HG03103 (cell line): Measurements from ENCODE around the gene SEPTIN8.

Source experiments
- ATAC-seq: cut with Tn5 transposase; IDR thresholded peaks from one replicate; pipeline ENCODE4 v1.9.1; 2021; ENCODE audit warnings: low read depth; ENCODE audit not compliant: unreplicated experiment

The SEPTIN8 gene

DNA sequence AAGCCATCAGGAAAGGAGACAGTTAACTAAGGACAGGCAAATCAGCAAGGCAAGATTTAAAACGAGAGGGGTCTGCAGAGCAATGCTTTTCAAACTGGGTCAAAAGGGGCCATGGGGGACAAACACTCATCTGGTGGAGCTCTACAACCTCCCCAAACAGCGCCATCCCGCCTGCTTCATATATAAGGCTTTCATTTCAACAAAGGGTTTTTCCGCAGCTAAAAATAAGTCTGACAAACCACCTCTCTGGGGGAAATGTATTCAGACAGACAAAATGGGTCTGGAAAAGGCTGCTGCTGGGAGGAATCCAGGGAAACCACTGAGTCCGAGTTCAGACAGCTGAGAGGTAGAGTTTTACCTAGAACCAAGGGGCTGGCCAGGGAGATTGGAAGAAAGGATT lies 8.3 kb upstream of the SEPTIN8 start:
- ATAC-seq = no peak

DNA sequence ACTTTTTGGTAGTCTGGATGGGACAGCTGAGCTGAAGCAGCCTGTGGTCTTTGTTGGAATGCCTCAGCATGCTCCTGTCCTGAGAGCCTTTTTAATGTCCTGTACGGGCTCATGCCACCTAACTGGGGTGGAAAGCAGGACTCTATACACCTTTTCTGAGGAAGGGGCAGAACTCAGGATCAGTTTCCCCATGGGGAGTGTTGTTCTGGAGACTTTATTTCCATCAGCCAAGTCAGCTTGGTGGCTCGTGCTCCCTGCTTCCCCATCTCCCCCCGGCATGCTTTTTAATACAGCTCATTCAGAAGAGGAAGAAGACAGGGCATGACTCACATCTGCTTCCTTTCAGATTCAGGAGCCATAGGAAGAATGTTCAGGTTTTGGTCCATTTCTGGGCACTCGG lies 5.1 kb upstream of the SEPTIN8 start:
- ATAC-seq = no peak

DNA sequence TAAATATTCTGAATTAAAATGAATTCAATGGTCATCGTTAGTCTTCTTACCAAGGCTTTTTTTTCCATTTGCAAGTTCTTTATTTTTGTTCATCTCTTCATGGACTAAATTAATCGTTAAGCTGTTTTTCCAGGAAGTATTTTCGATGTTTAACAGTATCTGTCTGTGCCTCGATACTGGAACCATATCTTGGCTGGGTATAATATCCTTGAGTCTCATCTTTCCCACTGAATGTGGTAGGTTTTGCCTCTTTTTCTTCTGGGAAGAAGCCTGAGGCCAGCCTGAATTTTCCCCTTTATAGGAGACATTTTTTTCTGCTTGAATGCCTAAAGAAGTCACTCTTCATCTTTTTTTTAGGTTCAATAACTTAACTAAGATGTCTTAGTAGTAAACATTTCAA lies 4.0 kb upstream of the SEPTIN8 start:
- ATAC-seq = no peak

DNA sequence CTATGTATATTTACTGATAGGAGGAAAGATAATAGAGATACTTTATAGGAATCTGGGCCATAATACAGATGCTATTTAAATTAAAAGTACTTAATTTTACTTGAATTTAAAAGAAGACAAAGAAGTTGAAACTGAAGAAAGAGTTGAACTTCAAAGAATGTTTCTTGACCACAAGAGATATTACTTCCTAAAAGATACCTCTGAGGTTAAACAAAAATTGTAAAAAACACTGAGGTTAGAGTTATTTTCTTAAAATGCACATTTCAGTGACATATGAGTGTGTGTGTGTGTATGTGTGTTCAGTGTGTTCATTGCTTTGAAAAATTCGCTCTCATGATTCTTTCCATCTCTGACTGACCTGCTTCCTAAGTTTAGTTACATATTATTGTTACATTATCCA lies 3.5 kb upstream of the SEPTIN8 start:
- no peak for ATAC-seq

DNA sequence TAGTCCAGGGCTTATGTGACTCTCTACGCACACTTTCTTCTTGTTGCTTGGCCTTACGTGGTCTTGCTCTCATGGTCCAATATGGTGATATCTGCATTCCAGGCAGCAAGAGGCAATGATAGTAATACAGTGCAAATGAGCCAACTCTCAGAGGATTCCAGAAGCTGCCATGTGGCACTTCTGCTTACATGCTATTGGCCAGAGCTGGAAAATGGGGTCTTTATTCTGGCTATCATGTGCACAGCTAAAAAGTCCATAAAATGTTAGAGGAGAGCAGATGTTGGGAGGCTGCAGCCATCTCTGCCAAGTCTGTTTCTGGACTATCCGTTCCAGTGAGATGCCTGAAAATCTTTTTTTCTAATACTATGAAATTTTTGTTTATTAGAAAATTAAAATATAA lies 2.9 kb upstream of the SEPTIN8 start:
- no peak for ATAC-seq

DNA sequence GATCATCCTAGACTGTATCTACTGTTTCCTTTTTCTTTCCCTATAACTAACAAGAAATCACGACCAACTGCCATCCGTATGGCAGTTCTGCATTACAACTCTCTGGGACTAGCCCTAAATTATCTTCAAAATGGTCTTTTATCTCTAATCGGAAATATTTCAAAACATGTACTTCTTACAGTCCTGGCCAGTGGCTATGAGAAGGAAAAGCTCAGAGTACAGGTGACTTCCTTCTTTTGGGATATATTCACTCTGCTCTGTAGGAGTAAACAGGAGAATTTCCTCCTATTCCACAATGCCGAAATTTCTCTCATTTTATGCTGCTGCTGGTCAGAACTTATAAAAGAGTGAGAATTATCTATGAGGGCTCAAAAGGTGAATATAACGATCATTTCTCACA lies 1.8 kb upstream of the SEPTIN8 start:
- no peak for ATAC-seq

DNA sequence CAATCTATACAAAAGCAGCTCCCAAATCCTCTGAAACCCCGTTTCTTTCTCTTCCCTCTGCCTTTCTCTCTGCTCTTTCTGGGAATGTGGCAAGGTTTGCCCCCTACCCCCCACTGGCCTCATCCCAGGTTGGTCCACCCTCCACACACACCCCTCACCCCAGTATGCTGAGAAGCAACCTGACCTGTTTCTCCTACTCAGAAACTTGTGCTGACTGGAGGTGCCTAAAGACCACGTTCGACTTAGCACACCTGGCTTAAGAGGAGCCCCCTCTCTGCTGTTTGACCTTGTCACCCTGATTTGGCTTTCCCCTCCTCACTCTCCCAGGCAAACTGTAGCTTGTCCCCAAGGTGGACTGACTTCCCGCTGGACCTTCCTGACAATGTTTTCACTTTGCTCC lies 1.1 kb upstream of the SEPTIN8 start:
- ATAC-seq = no peak

DNA sequence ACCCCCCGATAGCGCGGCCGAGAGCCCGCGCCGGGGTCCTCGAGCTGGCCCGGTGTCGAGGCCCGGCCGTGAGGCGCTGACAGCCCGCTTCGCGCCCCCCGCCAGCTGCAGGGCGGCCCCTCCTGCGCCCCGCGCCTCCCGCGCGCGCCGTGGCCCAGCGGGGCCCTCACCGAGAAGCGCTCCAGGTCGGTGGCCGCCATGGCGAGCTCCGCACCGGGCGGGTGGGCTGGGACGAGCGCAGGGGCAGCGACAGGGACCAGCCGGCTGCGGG lies 166 bp downstream of the SEPTIN8 start:
- no peak for ATAC-seq

DNA sequence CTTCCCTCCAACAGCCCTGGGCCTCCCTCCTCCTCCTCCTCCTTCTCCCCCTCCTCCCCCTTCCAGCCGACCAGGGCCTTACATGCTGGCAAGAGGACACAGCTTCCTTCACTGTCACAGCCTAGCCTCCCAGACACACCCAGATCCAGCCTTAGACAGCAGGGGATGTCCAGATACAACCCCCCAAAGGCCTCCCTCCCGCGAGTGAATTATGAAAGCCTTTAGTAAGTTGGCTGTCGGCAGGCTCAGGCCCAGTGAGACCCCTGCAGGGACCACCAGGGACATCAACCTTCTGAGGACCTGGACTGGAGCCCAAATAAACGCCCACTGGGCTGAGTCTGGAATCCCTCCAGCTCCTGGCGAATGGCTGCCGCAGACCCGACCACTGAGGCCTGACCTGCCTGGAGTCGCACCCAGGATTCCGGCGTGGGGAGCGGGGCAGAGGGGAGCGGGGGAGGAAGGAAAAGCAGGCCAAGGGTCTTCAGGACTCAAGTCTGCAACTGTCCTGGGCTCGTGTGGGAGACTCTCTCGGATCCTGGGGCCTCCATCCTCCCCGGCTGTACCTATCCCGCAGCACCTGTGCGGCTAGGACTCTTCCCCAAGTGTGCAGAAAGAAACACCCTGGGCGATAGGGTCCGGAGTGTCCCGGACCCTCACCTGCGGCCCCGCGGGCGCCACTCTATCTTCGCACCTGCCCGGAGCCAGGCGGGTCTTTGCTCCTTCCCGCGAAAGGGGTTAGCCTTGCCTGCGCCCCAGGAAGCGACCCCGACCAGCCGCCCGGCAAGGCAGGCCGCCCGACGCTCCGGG lies 705 bp downstream of the SEPTIN8 start:
- ATAC-seq = no peak

DNA sequence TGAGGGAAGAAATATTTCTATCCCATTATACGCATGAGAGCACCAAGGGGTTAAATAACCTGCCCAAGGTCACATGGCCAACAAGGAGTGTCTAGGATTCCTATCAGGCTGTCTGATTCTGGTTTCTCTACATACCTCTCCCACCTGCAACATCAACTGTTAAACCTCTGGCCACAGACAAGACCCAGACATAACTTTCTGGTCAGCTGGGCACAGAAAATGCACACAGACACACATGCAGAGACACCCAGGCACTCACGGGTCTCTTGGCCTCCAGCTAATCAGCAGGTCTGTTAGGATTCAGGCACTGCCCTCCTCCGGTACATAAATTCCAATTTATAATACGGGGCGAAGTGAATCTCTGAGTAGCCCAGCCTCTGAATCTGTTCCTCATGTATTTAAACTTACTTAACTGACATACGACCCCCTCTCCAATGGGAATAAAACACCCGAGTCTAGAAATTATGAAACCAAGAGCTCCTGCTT lies 1.5 kb downstream of the SEPTIN8 start:
- no peak for ATAC-seq

DNA sequence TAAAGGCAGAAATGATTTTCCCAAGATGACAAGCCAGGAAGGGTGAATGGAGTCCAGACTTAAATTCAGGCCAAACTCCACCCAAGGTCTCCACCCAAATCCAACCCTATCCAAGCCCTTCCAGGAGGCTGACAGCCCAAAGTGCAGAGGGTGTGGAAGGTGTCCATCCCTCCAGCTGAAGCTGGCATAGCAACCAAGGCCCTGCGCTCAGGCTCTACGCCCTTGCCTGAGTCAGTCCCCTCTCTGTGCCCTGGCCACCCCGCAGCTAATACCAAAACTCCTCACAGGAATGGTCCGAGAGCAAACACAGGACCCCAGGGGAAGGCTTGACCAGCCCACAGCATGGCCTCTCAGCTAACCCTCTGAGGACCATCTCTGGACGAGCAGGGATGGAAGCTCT lies 2.1 kb downstream of the SEPTIN8 start:
- ATAC-seq = no peak

DNA sequence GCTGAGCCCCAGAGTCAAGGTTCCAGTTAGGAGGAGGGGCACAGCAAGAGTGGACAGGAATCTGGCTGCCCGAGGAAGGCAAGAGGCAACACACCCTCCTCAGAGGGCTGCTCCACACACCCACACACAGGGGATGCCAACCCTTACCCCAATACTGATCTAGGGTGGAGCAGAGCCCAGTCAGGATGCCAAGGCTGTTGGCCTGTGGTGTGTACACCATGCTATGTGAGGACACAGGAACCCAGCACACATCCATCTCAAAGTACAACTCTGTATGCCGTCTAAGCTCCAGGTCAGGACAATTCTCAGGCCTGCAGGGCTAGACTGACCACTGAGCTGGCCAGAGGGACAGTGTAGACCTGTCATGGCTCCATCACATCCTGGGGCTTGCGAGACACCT lies 2.6 kb downstream of the SEPTIN8 start:
- no peak for ATAC-seq

DNA sequence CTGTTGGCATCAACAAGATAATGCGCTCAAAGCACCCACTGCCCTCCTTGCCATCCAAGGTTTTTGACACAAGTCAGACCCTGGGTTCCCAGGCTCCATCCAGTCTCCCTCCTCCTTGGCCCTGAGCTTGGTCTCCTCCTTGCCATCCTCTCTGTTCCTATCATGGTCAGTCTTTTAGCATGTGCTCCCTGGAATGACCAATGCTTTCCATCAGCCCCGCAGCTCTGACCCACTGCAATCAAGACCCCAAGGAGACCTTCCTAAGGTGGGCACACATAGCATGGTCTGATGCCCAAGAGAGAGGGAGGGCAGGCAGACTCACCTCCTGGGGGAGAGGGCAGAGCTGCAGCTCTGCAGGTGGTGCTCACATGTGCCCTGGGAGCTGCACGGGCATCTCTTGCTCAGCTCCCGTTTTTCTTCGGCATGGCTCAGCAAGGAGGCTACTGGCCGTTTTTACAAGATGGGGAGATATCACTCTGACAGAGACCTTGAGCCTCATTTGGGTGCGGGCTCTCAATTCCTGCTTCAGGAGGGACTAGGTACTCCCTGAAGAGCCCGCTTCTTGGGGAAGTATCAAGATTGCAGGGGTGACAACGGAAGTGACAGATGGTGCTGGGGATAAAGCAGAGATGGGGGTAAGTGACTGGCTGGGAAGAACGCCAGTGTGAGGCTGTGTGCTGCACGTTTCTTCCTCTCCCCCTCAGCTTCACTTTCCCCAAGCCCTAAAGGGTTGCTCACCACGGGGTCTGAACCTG lies 3.3 kb downstream of the SEPTIN8 start:
- ATAC-seq = no peak

DNA sequence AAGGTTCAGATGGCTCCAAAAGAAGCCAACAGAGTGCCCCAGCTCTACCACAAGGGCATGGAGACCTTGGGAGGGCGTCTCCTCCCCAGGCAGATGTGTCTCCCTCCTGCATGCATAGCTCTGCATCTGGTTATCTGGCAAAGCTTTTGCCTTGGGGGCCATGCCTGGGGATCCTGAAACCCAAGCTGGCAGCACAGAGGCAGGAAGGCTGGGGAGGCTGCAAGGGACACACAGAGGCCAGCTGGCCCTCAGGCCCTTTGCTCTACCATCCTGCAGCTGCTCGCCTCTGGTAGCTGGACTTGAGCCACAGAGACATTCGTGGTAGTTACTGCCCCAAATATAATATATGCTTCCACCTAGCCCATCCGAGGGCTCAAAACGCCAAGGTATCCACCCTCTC lies 3.9 kb downstream of the SEPTIN8 start:
- no peak for ATAC-seq

DNA sequence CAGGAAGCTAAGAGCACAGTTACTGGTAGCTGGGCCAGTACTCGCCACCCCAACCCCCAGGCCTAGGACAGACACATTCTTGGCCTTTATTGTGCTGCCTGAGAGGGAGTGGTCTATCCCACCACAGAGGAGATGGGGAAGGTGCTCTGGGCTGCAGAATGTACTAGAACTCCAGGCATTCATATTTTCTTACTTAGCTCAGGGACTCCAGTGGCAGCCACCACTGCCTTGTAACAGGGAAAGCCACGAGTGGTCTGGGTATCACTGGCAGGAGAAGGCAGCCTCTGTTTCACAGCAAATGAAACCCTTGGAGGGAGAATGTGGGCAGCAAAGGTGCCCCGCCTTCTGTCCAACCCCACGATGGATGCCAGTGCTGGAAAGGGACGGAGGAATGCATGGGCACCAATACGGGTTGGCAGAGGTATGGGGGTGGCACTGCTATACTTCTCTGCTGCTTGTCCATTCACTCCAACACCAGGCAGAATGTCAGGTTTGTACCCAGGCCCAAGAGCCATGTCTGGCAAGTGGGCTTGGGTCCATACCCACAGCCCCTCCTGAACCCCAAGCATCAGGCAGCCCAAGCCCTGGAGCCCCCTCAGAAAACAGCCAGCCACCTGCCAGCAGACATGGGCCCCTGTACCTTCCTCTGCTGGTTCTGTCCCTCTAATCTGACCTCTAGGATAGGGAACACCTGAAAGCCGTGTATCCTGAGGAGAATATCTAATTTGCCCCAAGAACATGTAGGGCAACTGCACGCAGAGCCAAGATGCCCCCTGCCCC lies 4.6 kb downstream of the SEPTIN8 start:
- ATAC-seq = no peak

DNA sequence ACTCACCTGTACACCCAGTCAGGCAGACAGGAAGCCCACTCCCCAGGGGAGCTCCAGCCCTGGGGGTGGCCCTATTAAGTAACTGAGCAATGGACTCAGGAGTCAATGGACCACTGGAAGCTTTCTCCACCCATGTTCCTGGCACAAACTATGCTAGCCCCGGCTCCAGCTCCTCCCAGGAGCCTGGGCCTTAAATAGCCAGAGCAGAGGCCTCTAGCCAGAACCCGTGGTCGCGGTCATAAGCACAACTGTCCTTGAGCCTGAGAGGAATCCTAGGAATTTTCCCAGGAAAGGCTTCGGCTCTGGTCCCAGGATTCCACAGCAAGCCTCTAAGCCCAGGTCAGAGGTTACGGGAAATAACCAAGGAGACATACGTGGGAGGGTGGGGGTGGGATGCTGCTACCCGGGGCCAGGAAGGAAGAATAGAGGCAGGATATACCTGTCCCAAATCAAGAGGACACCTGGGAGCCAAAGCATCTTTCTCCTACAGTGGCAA lies 5.5 kb downstream of the SEPTIN8 start:
- no peak for ATAC-seq

DNA sequence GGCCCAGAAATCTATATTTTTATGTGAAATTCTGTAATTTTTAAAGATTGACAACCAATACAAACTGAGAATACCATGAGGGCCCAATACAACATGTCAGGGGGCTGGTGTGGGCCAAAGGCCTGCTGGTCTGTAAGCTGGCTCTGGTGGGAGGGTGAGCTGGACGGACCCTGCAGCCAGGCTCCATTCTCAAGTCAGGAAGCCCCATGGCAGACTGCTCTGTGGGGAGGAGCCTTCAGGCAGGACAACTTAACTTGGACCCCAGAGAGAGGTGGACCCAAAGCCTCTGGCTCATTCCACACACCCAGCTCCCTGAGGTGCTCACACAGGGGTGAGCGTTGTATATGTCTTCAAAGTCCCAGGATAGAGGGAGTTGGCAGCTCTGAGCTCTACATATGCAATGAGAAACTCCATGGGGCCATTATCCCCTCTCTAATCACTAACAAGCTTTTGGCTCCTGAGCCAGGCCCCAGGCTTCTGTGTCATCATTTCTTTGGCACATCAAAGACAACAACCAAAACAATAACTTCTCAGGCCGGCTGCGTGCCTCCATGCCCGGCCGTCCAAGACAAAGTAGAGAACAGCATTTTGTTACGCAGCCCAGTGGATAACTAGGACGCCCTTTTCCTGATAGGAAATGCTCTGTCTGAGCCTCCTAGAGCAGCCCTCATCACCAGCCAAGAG lies 6.4 kb downstream of the SEPTIN8 start:
- no peak for ATAC-seq

DNA sequence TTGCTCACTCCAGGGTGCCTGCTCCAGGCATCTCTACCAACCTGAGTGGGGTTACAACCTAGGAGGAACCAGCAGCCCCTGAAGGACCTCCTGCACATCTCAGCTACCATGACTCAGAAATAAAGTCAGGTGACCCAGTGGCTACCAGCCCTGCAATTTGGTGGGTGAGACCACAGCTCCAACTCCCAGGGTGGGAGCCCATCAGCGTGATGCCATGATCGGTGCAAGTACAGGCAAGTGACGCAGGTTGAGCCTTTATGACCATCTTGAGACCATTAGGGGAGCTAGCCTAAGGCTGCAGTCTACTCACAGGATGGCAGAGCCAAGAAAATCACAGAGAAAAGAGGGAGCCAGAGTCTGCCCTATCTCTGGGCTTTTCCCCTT lies 8.6 kb downstream of the SEPTIN8 start:
- ATAC-seq = no peak

DNA sequence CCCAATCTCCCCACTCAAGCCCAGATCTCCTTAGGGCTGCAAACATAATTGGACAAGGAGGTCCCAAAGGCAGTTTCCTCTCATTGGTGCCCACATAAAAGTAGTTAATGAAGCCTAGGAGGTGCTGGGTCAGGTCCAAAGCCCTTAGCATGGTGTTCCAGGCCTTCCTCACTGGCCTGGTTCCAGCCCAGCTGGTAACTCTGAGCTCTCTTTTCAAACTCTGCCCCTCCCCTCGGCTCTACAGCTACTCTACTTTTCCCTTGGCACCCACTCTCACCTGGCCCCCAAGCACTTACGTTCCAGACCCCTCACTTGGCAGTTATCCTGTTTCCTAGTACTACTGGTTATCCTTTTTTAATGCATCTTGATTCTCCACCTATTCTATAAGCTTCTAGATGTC lies 9.9 kb downstream of the SEPTIN8 start:
- no peak for ATAC-seq

DNA sequence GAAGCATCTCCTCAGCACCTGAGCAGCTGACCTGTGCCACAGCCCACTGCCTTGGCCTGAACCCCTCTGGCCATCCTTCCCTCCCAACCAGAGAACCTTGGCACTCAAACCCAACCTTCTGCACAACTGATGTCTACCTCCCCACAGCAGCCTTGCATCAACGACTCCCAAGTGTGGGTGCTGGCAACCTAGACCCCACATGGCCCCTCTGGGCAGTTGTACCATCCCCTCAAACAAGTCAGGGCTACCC lies 10.3 kb downstream of the SEPTIN8 start:
- ATAC-seq = no peak
